Ovary (tissue), 3 donors: ENCODE results near the gene RPN1.

ENCODE experiments used
- POLR2A ChIP-seq: fragments of 450-650 bp; IDR thresholded peaks from one replicate; pipeline ENCODE4 v1.6.1; 2017; ENCODE audit warnings: antibody characterized with exemption, mild to moderate bottlenecking, moderate library complexity
- TF ChIP-seq, protein P1 (sequence below), 3 donors: fragments of 450-650 bp in 2 of 3; fragments of 200-600 bp in 1 of 3; IDR thresholded peaks; one replicate each; pipeline versions ENCODE4 v1.5.1 to v1.8.0; 2016 to 2022; ENCODE audit warnings: antibody characterized with exemption in 3 of 3, mild to moderate bottlenecking in 1 of 3
- donor health status: DM: no; HTN: no; CAD: no.

DNA sequence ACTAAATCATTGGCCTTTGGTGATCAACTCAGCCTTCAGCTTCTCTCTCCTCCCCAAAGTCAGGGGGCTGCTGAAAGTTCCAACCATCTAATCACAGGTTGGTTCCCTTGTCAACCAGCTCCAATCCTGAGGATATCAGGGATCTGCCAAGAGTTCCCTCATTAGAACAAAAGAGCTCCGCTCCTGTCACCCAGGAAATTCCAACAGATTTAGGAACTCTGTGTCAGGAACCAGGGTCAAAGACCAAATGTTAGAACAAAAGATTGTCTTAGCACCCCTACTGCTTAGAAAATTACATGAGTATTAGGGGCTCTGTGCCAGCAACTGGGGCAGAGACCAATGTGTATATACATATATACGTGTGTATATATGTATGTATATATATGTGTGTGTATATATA, 43.1 kb upstream of the RPN1 start:
- no peak for TF ChIP-seq POLR2A
- TF ChIP-seq, protein P1, sequence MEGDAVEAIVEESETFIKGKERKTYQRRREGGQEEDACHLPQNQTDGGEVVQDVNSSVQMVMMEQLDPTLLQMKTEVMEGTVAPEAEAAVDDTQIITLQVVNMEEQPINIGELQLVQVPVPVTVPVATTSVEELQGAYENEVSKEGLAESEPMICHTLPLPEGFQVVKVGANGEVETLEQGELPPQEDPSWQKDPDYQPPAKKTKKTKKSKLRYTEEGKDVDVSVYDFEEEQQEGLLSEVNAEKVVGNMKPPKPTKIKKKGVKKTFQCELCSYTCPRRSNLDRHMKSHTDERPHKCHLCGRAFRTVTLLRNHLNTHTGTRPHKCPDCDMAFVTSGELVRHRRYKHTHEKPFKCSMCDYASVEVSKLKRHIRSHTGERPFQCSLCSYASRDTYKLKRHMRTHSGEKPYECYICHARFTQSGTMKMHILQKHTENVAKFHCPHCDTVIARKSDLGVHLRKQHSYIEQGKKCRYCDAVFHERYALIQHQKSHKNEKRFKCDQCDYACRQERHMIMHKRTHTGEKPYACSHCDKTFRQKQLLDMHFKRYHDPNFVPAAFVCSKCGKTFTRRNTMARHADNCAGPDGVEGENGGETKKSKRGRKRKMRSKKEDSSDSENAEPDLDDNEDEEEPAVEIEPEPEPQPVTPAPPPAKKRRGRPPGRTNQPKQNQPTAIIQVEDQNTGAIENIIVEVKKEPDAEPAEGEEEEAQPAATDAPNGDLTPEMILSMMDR (IDR thresholded peaks at IDR 0.05), result no peak
